ENCODE measurements around the gene UBR3. TPM values are rescaled to one million over a fixed set of nuclear protein-coding genes. Genes with fewer than 3 reads are reported as not detected.

UBR3 gene
- total RNA-seq, 1 donor from 2014 or later, result 34.4 TPM

DNA sequence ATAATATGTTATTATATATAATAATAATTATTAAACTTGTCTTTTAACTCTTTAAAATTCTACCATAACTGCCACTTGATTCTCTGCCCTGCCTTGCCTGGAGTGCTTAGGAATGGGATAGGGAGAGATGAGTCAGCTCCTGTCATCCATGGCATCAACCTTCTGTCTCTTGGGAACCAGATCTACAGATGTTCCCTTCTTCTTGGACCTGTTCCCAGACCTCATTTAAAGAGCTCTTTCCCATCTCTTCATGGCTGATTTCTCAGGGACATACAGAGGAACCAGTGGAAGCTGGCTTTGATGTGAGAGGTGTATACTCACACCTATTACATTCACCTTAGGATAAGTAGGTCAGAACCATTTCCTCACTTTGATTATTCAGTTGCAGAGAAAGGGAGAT, 195.4 kb downstream of the UBR3 start:
- no peaks in the 10 kb centered on the region for H3K4me1 Mint-ChIP-seq (ENCODE audit: unreplicated experiment)
- peaks cover 18% of the 10 kb centered on the region for H3K36me3 Mint-ChIP-seq
- no peaks in the 10 kb centered on the region for H3K9me3 Mint-ChIP-seq
- H3K27me3 Mint-ChIP-seq, result no peaks in the 10 kb centered on the region
- no peak overlapping the region for H3K4me3 Mint-ChIP-seq
- DNase-seq (ENCODE audit: extremely low spot score, unreplicated experiment), result no peak
- TF ChIP-seq, protein P1, sequence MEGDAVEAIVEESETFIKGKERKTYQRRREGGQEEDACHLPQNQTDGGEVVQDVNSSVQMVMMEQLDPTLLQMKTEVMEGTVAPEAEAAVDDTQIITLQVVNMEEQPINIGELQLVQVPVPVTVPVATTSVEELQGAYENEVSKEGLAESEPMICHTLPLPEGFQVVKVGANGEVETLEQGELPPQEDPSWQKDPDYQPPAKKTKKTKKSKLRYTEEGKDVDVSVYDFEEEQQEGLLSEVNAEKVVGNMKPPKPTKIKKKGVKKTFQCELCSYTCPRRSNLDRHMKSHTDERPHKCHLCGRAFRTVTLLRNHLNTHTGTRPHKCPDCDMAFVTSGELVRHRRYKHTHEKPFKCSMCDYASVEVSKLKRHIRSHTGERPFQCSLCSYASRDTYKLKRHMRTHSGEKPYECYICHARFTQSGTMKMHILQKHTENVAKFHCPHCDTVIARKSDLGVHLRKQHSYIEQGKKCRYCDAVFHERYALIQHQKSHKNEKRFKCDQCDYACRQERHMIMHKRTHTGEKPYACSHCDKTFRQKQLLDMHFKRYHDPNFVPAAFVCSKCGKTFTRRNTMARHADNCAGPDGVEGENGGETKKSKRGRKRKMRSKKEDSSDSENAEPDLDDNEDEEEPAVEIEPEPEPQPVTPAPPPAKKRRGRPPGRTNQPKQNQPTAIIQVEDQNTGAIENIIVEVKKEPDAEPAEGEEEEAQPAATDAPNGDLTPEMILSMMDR (conservative IDR thresholded peaks at IDR 0.05), result no peak
- H3K27ac Mint-ChIP-seq, result no peak overlapping the region

DNA sequence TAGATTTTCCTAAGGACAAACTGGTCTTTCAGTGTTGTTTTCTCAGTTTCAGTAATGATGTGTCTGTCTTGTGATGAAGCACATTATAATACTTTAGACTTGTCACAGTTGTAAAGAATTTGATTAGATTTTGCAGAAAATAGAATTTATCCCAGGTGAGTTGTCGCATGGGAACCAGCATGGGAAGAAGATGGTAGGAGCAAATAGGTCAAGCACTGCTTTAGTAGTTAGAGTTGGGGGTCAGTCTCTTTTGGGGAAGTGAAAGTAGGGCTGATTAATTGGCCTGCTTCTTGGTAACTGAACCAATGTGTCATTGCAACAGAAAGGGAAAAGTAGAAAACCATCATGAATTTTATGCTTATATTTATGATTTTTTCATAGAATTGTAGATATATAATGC, 197.5 kb downstream of the UBR3 start:
- Mint-ChIP-seq H3K27me3 (no peaks in the 10 kb centered on the region), H3K4me1 (ENCODE audit: unreplicated experiment) (no peaks in the 10 kb centered on the region), H3K9me3 (no peaks in the 10 kb centered on the region), H3K36me3 (peaks cover 20% of the 10 kb centered on the region), H3K4me3 (no peak overlapping the region), H3K27ac (no peak overlapping the region)
- no peak for DNase-seq (ENCODE audit: extremely low spot score, unreplicated experiment)
- TF ChIP-seq, protein P1 (conservative IDR thresholded peaks at IDR 0.05), result no peak

DNA sequence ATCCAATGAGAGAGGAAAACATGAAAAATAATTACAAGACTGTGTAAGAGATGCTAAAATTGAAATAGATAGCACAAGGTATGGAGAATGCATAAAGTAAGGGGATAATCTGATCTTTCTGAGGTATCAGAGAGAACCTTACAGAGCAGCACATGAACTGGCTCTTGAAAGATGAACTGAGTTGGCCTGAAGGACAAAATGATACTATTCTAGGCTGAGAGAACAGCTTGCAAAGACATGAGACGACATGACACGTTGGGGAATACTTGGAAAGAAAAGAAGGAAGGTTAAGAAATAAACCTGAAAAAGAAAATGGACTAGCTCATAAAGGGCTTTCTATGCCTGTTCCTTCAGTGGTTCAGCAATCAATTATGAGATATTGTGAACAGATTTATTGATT, 198.0 kb downstream of the UBR3 start:
- Mint-ChIP-seq H3K4me3 (no peak overlapping the region), H3K36me3 (peaks cover 22% of the 10 kb centered on the region), H3K9me3 (peaks cover 5% of the 10 kb centered on the region), H3K4me1 (ENCODE audit: unreplicated experiment) (no peaks in the 10 kb centered on the region), H3K27ac (no peak overlapping the region), H3K27me3 (no peaks in the 10 kb centered on the region)
- TF ChIP-seq, protein P1 (conservative IDR thresholded peaks at IDR 0.05), result no peak
- no peak for DNase-seq (ENCODE audit: extremely low spot score, unreplicated experiment)

DNA sequence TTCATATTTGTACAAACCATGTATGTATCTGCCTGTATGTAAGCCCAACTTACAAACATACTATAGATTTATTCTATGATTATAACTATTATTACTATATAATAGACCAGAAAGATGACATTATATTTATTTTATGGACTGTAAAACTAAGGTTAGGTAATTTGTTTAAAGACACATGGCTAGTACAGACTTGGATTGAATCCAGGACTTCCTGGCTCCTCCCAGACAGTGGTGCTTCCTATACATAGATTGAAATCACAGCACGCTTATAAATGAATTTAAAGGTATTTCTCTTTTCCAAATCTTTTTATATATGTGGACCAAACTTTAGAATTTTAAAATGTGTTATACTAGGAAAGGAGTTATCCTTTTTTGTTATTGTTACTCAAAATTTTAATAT, 199.1 kb downstream of the UBR3 start:
- H3K4me1 Mint-ChIP-seq (ENCODE audit: unreplicated experiment), result no peaks in the 10 kb centered on the region
- TF ChIP-seq, protein P1 (conservative IDR thresholded peaks at IDR 0.05), result no peak
- no peak overlapping the region for H3K27ac Mint-ChIP-seq

DNA sequence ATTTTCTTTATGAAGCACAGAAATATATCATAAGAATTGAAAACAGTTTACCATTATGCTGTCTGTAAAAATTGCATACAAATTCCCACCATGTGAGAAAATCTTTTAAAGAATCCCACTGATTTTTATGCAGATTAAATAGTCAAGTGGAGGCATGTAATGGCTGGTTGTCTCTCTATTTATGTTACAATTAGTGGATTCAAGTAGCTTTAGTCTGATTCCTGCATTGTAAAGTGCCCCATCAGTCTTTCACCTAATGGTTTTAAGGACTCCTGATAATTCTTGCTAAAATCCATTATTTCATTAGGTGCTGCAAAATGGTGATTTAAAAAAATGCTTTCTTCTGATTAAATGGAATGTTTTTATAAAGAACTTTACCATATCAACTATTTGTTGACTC, 202.3 kb downstream of the UBR3 start:
- Mint-ChIP-seq H3K36me3 (peaks cover 24% of the 10 kb centered on the region), H3K27ac (no peak overlapping the region), H3K27me3 (no peaks in the 10 kb centered on the region), H3K4me1 (ENCODE audit: unreplicated experiment) (no peaks in the 10 kb centered on the region), H3K9me3 (peaks cover 5% of the 10 kb centered on the region), H3K4me3 (no peak overlapping the region)
- TF ChIP-seq, protein P1 (conservative IDR thresholded peaks at IDR 0.05), result no peak
- no peak for DNase-seq (ENCODE audit: extremely low spot score, unreplicated experiment)

More for the DNA sequence above, 199.1 kb downstream of the UBR3 start:
- Mint-ChIP-seq H3K4me3 (no peak overlapping the region), H3K36me3 (peaks cover 25% of the 10 kb centered on the region), H3K27me3 (no peaks in the 10 kb centered on the region), H3K9me3 (peaks cover 5% of the 10 kb centered on the region)
- no peak for DNase-seq (ENCODE audit: extremely low spot score, unreplicated experiment)

DNA sequence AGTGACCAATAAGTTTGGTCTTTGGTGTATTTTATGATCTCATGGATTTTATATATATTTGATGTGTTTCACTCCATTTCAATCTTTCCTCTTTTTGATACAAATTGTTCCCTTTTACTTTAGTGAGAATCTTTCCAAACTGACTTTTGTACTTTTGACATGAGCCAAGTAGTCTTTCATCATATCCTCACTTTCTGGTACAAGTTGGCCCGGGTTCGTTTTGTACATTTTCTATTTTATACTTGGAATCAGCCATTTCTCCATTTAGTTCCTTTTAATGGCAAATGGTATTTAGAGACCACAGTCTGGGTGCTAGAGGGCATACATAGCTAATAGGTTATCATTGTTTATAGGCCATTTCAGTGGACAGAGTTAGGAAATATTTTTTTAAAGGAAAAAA, 202.8 kb downstream of the UBR3 start:
- Mint-ChIP-seq H3K27me3 (no peaks in the 10 kb centered on the region), H3K36me3 (peaks cover 24% of the 10 kb centered on the region), H3K4me3 (no peak overlapping the region), H3K27ac (no peak overlapping the region), H3K4me1 (ENCODE audit: unreplicated experiment) (no peaks in the 10 kb centered on the region), H3K9me3 (peaks cover 5% of the 10 kb centered on the region)
- no peak for DNase-seq (ENCODE audit: extremely low spot score, unreplicated experiment)
- TF ChIP-seq, protein P1 (conservative IDR thresholded peaks at IDR 0.05), result no peak

Measured in type B pancreatic cell (in vitro differentiated cells).